Upper lobe of left lung (tissue), 6 donors: ENCODE results near the gene PABPN1L. TPM values are rescaled to one million over a fixed set of nuclear protein-coding genes. Genes with fewer than 3 reads are reported as not detected.

Experiments
- ATAC-seq, 2 donors: fragments of 200-7000 bp; cut with Tn5 transposase; one replicate each; pipeline ENCODE4 v1.9.1; 2022; ENCODE audit warnings: mild to moderate bottlenecking in 2 of 2, moderate library complexity in 2 of 2; ENCODE audit not compliant: low FRiP score in 2 of 2
- DNase-seq, 2 donors: peaks; one replicate each; pipeline ENCODE4 v3.0.0-alpha.2; 2019 to 2020
- H3K27ac ChIP-seq, 4 donors: fragments of 200-600 bp; sonication (generic); one replicate each; pipeline ENCODE4 v1.5.1; 2016 to 2019
- H3K27me3 ChIP-seq, 4 donors: fragments of 200-600 bp; sonication (generic); one replicate each; pipeline ENCODE4 v1.5.1; 2017 to 2019
- H3K36me3 ChIP-seq, 4 donors: fragments of 200-600 bp; sonication (generic); one replicate each; pipeline ENCODE4 v1.5.1; 2016 to 2019
- H3K4me1 ChIP-seq, 4 donors: fragments of 200-600 bp; sonication (generic); one replicate each; pipeline ENCODE4 v1.5.1; 2018 to 2019
- H3K4me3 ChIP-seq, 4 donors: fragments of 200-600 bp; sonication (generic); one replicate each; pipeline ENCODE4 v1.5.1; 2017 to 2019; ENCODE audit warnings: mild to moderate bottlenecking in 2 of 4, moderate library complexity in 1 of 4
- H3K9me3 ChIP-seq, 4 donors: fragments of 200-600 bp; sonication (generic); one replicate each; pipeline ENCODE4 v1.5.1; 2018 to 2019
- CTCF ChIP-seq, 6 experiments: fragments of 450-650 bp in 4 of 6; fragments of 200-600 bp in 2 of 6; sonication (generic) in 2 of 6; IDR thresholded peaks; one replicate each; pipeline ENCODE4 v1.5.1; 2016 to 2019; ENCODE audit warnings: antibody characterized with exemption in 6 of 6
- EP300 ChIP-seq, 4 donors: sonication (generic); formaldehyde crosslinking; IDR thresholded peaks; one replicate each; pipeline ENCODE4 v1.5.1; 2017; ENCODE audit warnings: antibody characterized with exemption in 4 of 4, control low read depth in 2 of 4
- POLR2A ChIP-seq, 4 donors: fragments of 450-650 bp; IDR thresholded peaks; one replicate each; pipeline ENCODE4 v1.5.1; 2016 to 2017; ENCODE audit warnings: antibody characterized with exemption in 4 of 4, mild to moderate bottlenecking in 2 of 4
- POLR2AphosphoS5 ChIP-seq, 2 donors: sonication (generic); formaldehyde crosslinking; IDR thresholded peaks; one replicate each; pipeline ENCODE4 v1.5.1; 2017; ENCODE audit warnings: antibody characterized with exemption in 2 of 2
- WGBS, 2 donors: methylation state at CpG; one replicate each; pipeline ENCODE4 v1.1.5; 2017 to 2018; 5-methylcytosine and 5-hydroxymethylcytosine counted together
- total RNA-seq, 6 donors: library from RNA; depleted of rRNA in 4 of 6; stranded (reverse); fragments of >200 nt in 4 of 6; gene quantifications; one replicate each; pipeline versions ENCODE4 v1.1.0 to v1.2.1, GENCODE V29; 2016 to 2021
- donor health status: DM: no; HTN: no; CAD: no; lungs with moderate emphysema.
- donor health status: DM: no; HTN: yes; CAD: no; lungs with severe emphysema.

Gene PABPN1L
- total RNA-seq, 6 donors from 2014 or later: 0.20 TPM; not detected in 5

GRCh38 chr16:88820385-88821025, 46.0 kb downstream of the PABPN1L start:
- H3K4me3 ChIP-seq: no peak overlapping the region
- ATAC-seq (no peak), DNase-seq (peak in 1 of 2 donors; percentile 76)
- peaks cover 8 to 51% (median 33%) of the 10 kb centered on the region in 4 donors for H3K36me3 ChIP-seq
- TF ChIP-seq POLR2A (IDR thresholded peaks at IDR 0.05): no peak
- no peaks in the 10 kb centered on the region for H3K9me3 ChIP-seq
- no peak overlapping the region for H3K27ac ChIP-seq
- H3K27me3 ChIP-seq: no peaks in the 10 kb centered on the region
- H3K4me1 ChIP-seq: no peaks in the 10 kb centered on the region
- WGBS, 2 donors: 75 to 87% methylated on average over 4 to 20 of the region's 20 CpGs

GRCh38 chr16:88819126-88819525, 47.3 kb downstream of the PABPN1L start:
- H3K4me1 ChIP-seq: no peaks in the 10 kb centered on the region
- no peak overlapping the region for H3K27ac ChIP-seq
- no peak for ATAC-seq
- H3K27me3 ChIP-seq: no peaks in the 10 kb centered on the region
- DNase-seq: peak in 1 of 2 donors; percentile 36
- H3K4me3 ChIP-seq: no peak overlapping the region
- no peak for TF ChIP-seq CTCF (IDR thresholded peaks at IDR 0.05)
- TF ChIP-seq POLR2A (IDR thresholded peaks at IDR 0.05): no peak
- no peak for TF ChIP-seq EP300 (IDR thresholded peaks at IDR 0.05)
- WGBS, 2 donors: 77 to 83% methylated on average over 10 to 11 of the region's 16 CpGs
- peaks cover 8 to 41% (median 26%) of the 10 kb centered on the region in 4 donors for H3K36me3 ChIP-seq
- H3K9me3 ChIP-seq: no peaks in the 10 kb centered on the region

- no peaks in the 10 kb centered on the region for H3K27me3 ChIP-seq
- no peaks in the 10 kb centered on the region for H3K9me3 ChIP-seq
- H3K36me3 ChIP-seq: peaks cover 8 to 35% (median 25%) of the 10 kb centered on the region in 4 donors
- no peak overlapping the region for H3K4me3 ChIP-seq
- H3K4me1 ChIP-seq: no peaks in the 10 kb centered on the region
- 74% methylated on average over 18 of the region's 18 CpGs for WGBS, 2 donors
- H3K27ac ChIP-seq: no peak overlapping the region
- no peak for TF ChIP-seq CTCF (IDR thresholded peaks at IDR 0.05)
- no peak for TF ChIP-seq EP300 (IDR thresholded peaks at IDR 0.05)
- TF ChIP-seq POLR2AphosphoS5 (IDR thresholded peaks at IDR 0.05): no peak
- no peak for TF ChIP-seq POLR2A (IDR thresholded peaks at IDR 0.05)
- no peak for ATAC-seq
- DNase-seq: peak in 1 of 2 donors; percentile 62
Measured at GRCh38 chr16:88818575-88818874, 47.9 kb downstream of the PABPN1L start.

- ATAC-seq (no peak), DNase-seq (peak in 1 of 2 donors; percentile 76)
- no peaks in the 10 kb centered on the region for H3K9me3 ChIP-seq
- peaks cover 8 to 32% (median 24%) of the 10 kb centered on the region in 4 donors for H3K36me3 ChIP-seq
- no peaks in the 10 kb centered on the region for H3K27me3 ChIP-seq
- H3K27ac ChIP-seq: peak overlapping the region in 1 of 4 donors; percentile 10
- H3K4me3 ChIP-seq: no peak overlapping the region
- TF ChIP-seq CTCF (IDR thresholded peaks at IDR 0.05): no peak
- no peak for TF ChIP-seq POLR2A (IDR thresholded peaks at IDR 0.05)
- no peak for TF ChIP-seq POLR2AphosphoS5 (IDR thresholded peaks at IDR 0.05)
- TF ChIP-seq EP300 (IDR thresholded peaks at IDR 0.05): no peak
- 60 to 82% methylated on average over 8 to 40 of the region's 40 CpGs for WGBS, 2 donors
- H3K4me1 ChIP-seq: peaks cover under 1 to 3% (median 2%) of the 10 kb centered on the region in 4 donors
Measured at GRCh38 chr16:88817785-88818574, 48.5 kb downstream of the PABPN1L start.

- WGBS, 2 donors: 86 to 89% methylated on average over 8 to 34 of the region's 41 CpGs
- Histone ChIP-seq H3K27ac (no peak overlapping the region), H3K4me1 (peaks cover 9 to 13% (median 12%) of the 10 kb centered on the region in 4 donors), H3K9me3 (no peaks in the 10 kb centered on the region), H3K4me3 (no peak overlapping the region), H3K36me3 (peaks cover under 1 to 21% (median 13%) of the 10 kb centered on the region in 4 donors), H3K27me3 (no peaks in the 10 kb centered on the region)
- TF ChIP-seq POLR2A (IDR thresholded peaks at IDR 0.05): no peak
- no peak for TF ChIP-seq POLR2AphosphoS5 (IDR thresholded peaks at IDR 0.05)
- DNase-seq (peak in 1 of 2 donors; percentile 77), ATAC-seq (no peak)
Measured at GRCh38 chr16:88816736-88817535, 49.5 kb downstream of the PABPN1L start.
